HK-2 (cell line): ENCODE data around the gene RERE.
"Not testable (repeated sequence)": the region's sequence is repeated elsewhere in the genome, so short reads cannot be mapped to it uniquely, and the experiment has no call there.

ENCODE experiments used
- DNase-seq: peaks from one replicate; pipeline ENCODE4 v3.0.0-alpha.2; 2018; ENCODE audit not compliant: unreplicated experiment

Gene RERE

GRCh38 chr1:8807004-8807403 is 10.4 kb downstream of the RERE start:
- no peak for DNase-seq

- DNase-seq = no peak
Measured at GRCh38 chr1:8800416-8800815, 17.0 kb downstream of the RERE start.

GRCh38 chr1:8797216-8797615 is 20.2 kb downstream of the RERE start:
- no peak for DNase-seq

- DNase-seq = no peak
Measured at GRCh38 chr1:8796812-8797211, 20.6 kb downstream of the RERE start.

- no peak for DNase-seq
Measured at GRCh38 chr1:8794605-8795004, 22.8 kb downstream of the RERE start.

- no peak for DNase-seq
Measured at GRCh38 chr1:8791819-8792218, 25.6 kb downstream of the RERE start.

- DNase-seq = no peak
Measured at GRCh38 chr1:8790987-8791386, 26.5 kb downstream of the RERE start.

GRCh38 chr1:8790478-8790877 is 27.0 kb downstream of the RERE start:
- no peak for DNase-seq

GRCh38 chr1:8789314-8790214 is 27.9 kb downstream of the RERE start:
- no peak for DNase-seq

GRCh38 chr1:8787218-8787617 is 30.2 kb downstream of the RERE start:
- DNase-seq = no peak

GRCh38 chr1:8786204-8786603 is 31.2 kb downstream of the RERE start:
- DNase-seq = not testable (repeated sequence)

GRCh38 chr1:8782955-8783354 is 34.5 kb downstream of the RERE start:
- DNase-seq = no peak

GRCh38 chr1:8782001-8782620 is 35.3 kb downstream of the RERE start:
- no peak for DNase-seq

- no peak for DNase-seq
Measured at GRCh38 chr1:8780405-8780804, 37.0 kb downstream of the RERE start.

- no peak for DNase-seq
Measured at GRCh38 chr1:8777867-8778266, 39.6 kb downstream of the RERE start.

GRCh38 chr1:8776104-8776503 is 41.3 kb downstream of the RERE start:
- no peak for DNase-seq

- DNase-seq = no peak
Measured at GRCh38 chr1:8767006-8767405, 50.4 kb downstream of the RERE start.

GRCh38 chr1:8765198-8765597 is 52.2 kb downstream of the RERE start:
- no peak for DNase-seq

GRCh38 chr1:8764293-8764937 is 53.0 kb downstream of the RERE start:
- DNase-seq = no peak

GRCh38 chr1:8763888-8764287 is 53.6 kb downstream of the RERE start:
- no peak for DNase-seq

- DNase-seq = no peak
Measured at GRCh38 chr1:8754993-8755392, 62.4 kb downstream of the RERE start.

- no peak for DNase-seq
Measured at GRCh38 chr1:8754247-8754650, 63.2 kb downstream of the RERE start.

GRCh38 chr1:8753736-8754135 is 63.7 kb downstream of the RERE start:
- no peak for DNase-seq
